Activated gamma-delta T cell (primary cell): Measurements from ENCODE around the gene TADA2B.

Experiments
- DNase-seq: peaks from one replicate; lab custom pipeline; 2025; lab: John Stamatoyannopoulos, UW

Gene TADA2B

GRCh38 chr4:7041801-7042502 is 1.2 kb upstream of the TADA2B start:
- no peak for DNase-seq

GRCh38 chr4:7042503-7043283 is 479 bp upstream of the TADA2B start:
- peak; percentile 90 for DNase-seq

- DNase-seq: no peak
These were observed 1.2 kb downstream of the TADA2B start for GRCh38 chr4:7044137-7044930.

- no peak for DNase-seq
These were observed 2.4 kb downstream of the TADA2B start for GRCh38 chr4:7045553-7045952.

GRCh38 chr4:7045961-7046921 is 3.1 kb downstream of the TADA2B start:
- no peak for DNase-seq

GRCh38 chr4:7046971-7047370 is 3.8 kb downstream of the TADA2B start:
- no peak for DNase-seq

- no peak for DNase-seq
These were observed 5.5 kb downstream of the TADA2B start for GRCh38 chr4:7048642-7049041.

- DNase-seq: no peak
These were observed 6.1 kb downstream of the TADA2B start for GRCh38 chr4:7049295-7049694.

GRCh38 chr4:7049739-7050138 is 6.6 kb downstream of the TADA2B start:
- DNase-seq: no peak

GRCh38 chr4:7050481-7051143 is 7.4 kb downstream of the TADA2B start:
- no peak for DNase-seq

GRCh38 chr4:7051144-7051495 is 7.9 kb downstream of the TADA2B start:
- DNase-seq: no peak

- DNase-seq: no peak
These were observed 8.7 kb downstream of the TADA2B start for GRCh38 chr4:7051905-7052304.

- no peak for DNase-seq
These were observed 9.1 kb downstream of the TADA2B start for GRCh38 chr4:7052313-7052712.

GRCh38 chr4:7052923-7053715 is 9.9 kb downstream of the TADA2B start:
- no peak for DNase-seq

- no peak for DNase-seq
These were observed 11.1 kb downstream of the TADA2B start for GRCh38 chr4:7054106-7054880.

GRCh38 chr4:7055111-7055989 is 12.2 kb downstream of the TADA2B start:
- no peak for DNase-seq

- no peak for DNase-seq
These were observed 12.8 kb downstream of the TADA2B start for GRCh38 chr4:7055990-7056325.

GRCh38 chr4:7058792-7059191 is 15.6 kb downstream of the TADA2B start:
- no peak for DNase-seq

- DNase-seq: no peak
These were observed 16.5 kb downstream of the TADA2B start for GRCh38 chr4:7059662-7060061.
